ENCODE data around the gene ZBTB8B. TPM values are rescaled to one million over a fixed set of nuclear protein-coding genes. Genes with fewer than 3 reads are reported as not detected.

The ZBTB8B gene
- 16.4 TPM for total RNA-seq

GRCh38 chr1:32464716-32465577 lies at the start of gene ZBTB8B:
Gene ZBTB8B, plus strand, starts transcription at chr1:32465072. Its CDS starts 5,553 bp downstream, at chr1:32470625.

Other genes starting within 250 kb of the ZBTB8B start
- 14.8 TPM for gene TMEM234, start 242.7 kb upstream of the ZBTB8B start, total RNA-seq
- gene EIF3I, start 242.7 kb upstream of the ZBTB8B start, total RNA-seq = 107 TPM
- gene FAM167B, start 217.8 kb upstream of the ZBTB8B start, total RNA-seq = 0.46 TPM
- gene LCK, start 213.8 kb upstream of the ZBTB8B start, total RNA-seq = 0.23 TPM
- 27.0 TPM for gene HDAC1, start 173.0 kb upstream of the ZBTB8B start, total RNA-seq
- gene MARCKSL1, start 128.8 kb upstream of the ZBTB8B start, total RNA-seq = 264 TPM
- 2.3 TPM for gene FAM229A, start 102.6 kb upstream of the ZBTB8B start, total RNA-seq
- not detected for gene TSSK3, start 102.5 kb upstream of the ZBTB8B start, total RNA-seq
- gene BSDC1, start 70.6 kb upstream of the ZBTB8B start, total RNA-seq = 58.4 TPM
- 25.8 TPM for gene ZBTB8A, start 74.4 kb downstream of the ZBTB8B start, total RNA-seq
- gene ZBTB8OS, start 185.5 kb downstream of the ZBTB8B start, total RNA-seq = 32.3 TPM
- gene RBBP4, start 186.1 kb downstream of the ZBTB8B start, total RNA-seq = 142 TPM
- gene SYNC, start 237.7 kb downstream of the ZBTB8B start, total RNA-seq = 7.8 TPM

Measured in diencephalon (tissue), 1 donor.